Hematopoietic multipotent progenitor cell treated with erythropoietin and hydrocortisone succinate and interleukin-3 and kit ligand, for 4 days (in vitro differentiated cells): ENCODE data around the gene CPA5.
A peak's percentile ranks its signal among the peaks of the same experiment; 100 is the strongest.
"Not testable (repeated sequence)": the region's sequence is repeated elsewhere in the genome, so short reads cannot be mapped to it uniquely, and the experiment has no call there.

Experiments
- DNase-seq: peaks from one replicate; pipeline ENCODE4 v3.0.0-alpha.2; 2015

Gene CPA5

GRCh38 chr7:130361681-130362080, 17.1 kb downstream of the CPA5 start:
- no peak for DNase-seq

GRCh38 chr7:130362251-130362816, 17.7 kb downstream of the CPA5 start:
- DNase-seq = no peak

GRCh38 chr7:130363026-130363847, 18.6 kb downstream of the CPA5 start:
- no peak for DNase-seq

- DNase-seq = peak; percentile 22
These were observed 19.8 kb downstream of the CPA5 start for GRCh38 chr7:130364451-130364850.

GRCh38 chr7:130365088-130365487, 20.5 kb downstream of the CPA5 start:
- DNase-seq = no peak

- DNase-seq = no peak
These were observed 21.2 kb downstream of the CPA5 start for GRCh38 chr7:130365511-130366441.

- DNase-seq = no peak
These were observed 21.9 kb downstream of the CPA5 start for GRCh38 chr7:130366564-130366963.

- no peak for DNase-seq
These were observed 22.6 kb downstream of the CPA5 start for GRCh38 chr7:130367088-130367755.

- DNase-seq = peak; percentile 20
These were observed 23.5 kb downstream of the CPA5 start for GRCh38 chr7:130367836-130368746.

- DNase-seq = peak; percentile 76
These were observed 24.6 kb downstream of the CPA5 start for GRCh38 chr7:130369110-130369711.

GRCh38 chr7:130369831-130370550, 25.4 kb downstream of the CPA5 start:
- DNase-seq = no peak

- DNase-seq = no peak
These were observed 26.4 kb downstream of the CPA5 start for GRCh38 chr7:130371046-130371445.

- peak; percentile 35 for DNase-seq
These were observed 28.0 kb downstream of the CPA5 start for GRCh38 chr7:130372402-130373165.

GRCh38 chr7:130374507-130374906, 29.9 kb downstream of the CPA5 start:
- DNase-seq = no peak

- not testable (repeated sequence) for DNase-seq
These were observed 31.8 kb downstream of the CPA5 start for GRCh38 chr7:130376461-130376860.

GRCh38 chr7:130377178-130377577, 32.6 kb downstream of the CPA5 start:
- no peak for DNase-seq

GRCh38 chr7:130379019-130379418, 34.4 kb downstream of the CPA5 start:
- DNase-seq = no peak

- DNase-seq = no peak
These were observed 34.9 kb downstream of the CPA5 start for GRCh38 chr7:130379532-130379920.

GRCh38 chr7:130379921-130380860, 35.6 kb downstream of the CPA5 start, which contains the start of gene CPA1:
TSS of gene CPA1 (plus strand) at chr7:130380494. CDS start at chr7:130380521, 27 bp downstream.
- no peak for DNase-seq
